ENCODE measurements around the gene MBOAT2. TPM values are rescaled to one million over a fixed set of nuclear protein-coding genes. Genes with fewer than 3 reads are reported as not detected.
A peak's percentile ranks its signal among the peaks of the same experiment; 100 is the strongest.

Gene MBOAT2
- total RNA-seq, 1 donor from 2014 or later: 94.7 TPM

DNA sequence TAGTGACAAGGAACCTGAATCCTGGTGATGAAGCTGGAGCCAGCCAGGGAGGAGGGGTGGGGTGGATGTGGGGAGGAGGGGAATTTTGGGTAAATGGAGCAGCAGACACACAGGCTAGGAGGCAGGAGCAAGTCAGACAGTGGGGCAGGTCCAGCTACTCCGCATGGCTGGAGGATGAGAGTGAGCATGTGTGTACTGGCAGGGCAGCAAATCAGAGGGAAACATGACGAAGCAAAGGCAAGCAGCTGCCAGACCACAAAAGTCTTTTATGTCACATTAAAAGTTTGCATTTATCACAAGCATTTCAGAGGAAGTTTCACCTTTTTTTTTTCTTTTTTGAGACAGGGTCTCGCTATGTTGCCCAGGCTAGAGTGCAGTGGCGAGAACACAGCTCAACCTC lies 154.2 kb downstream of the MBOAT2 start:
- Mint-ChIP-seq H3K27ac (ENCODE audit: unreplicated experiment) (no peak overlapping the region), H3K4me1 (ENCODE audit: unreplicated experiment) (peaks cover 27% of the 10 kb centered on the region), H3K36me3 (ENCODE audit: unreplicated experiment) (peaks cover 2% of the 10 kb centered on the region), H3K4me3 (ENCODE audit: unreplicated experiment) (no peak overlapping the region), H3K27me3 (ENCODE audit: unreplicated experiment) (no peaks in the 10 kb centered on the region), H3K9me3 (ENCODE audit: unreplicated experiment) (no peaks in the 10 kb centered on the region)
- TF ChIP-seq CTCF (IDR thresholded peaks at IDR 0.05): no peak
- DNase-seq (ENCODE audit: extremely low spot score, unreplicated experiment): peak; percentile 30

DNA sequence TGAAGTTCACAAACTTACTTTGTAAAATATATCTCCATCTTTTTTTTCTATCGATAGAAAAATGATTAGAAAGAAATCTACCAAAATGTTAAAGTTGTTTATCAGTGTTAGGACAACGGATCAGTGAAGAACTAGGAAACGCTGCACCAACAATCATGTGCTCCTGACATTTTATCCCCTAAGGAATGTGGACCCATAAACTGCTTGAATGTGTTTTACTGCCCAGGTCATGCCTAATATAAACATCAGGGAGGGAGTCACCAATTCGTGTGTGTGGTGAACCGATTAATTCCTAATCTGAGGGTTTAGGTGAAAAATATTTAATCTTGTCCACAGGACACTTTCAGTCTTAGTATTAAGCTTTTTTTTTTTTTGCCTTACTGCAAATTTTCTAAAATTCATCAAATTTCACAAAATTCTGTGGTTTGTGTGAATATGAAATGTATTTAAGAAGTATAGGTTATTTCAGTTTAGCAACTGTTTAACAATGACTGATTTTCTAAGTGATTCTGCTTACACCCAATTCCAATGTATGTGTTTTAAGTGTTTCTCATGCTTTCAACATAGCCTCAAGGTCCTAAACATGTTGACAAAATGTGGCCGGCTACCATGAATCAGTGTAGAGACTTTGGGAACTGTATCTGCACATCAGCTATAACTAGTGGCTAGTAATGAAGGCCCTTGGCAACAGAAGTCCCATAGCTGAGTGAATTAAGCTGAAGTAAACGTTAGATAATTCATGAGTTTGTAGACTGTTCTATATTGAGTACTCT lies 155.0 kb downstream of the MBOAT2 start:
- Mint-ChIP-seq H3K4me1 (ENCODE audit: unreplicated experiment) (peaks cover 26% of the 10 kb centered on the region), H3K27ac (ENCODE audit: unreplicated experiment) (no peak overlapping the region), H3K9me3 (ENCODE audit: unreplicated experiment) (no peaks in the 10 kb centered on the region), H3K36me3 (ENCODE audit: unreplicated experiment) (peaks cover 2% of the 10 kb centered on the region), H3K4me3 (ENCODE audit: unreplicated experiment) (no peak overlapping the region), H3K27me3 (ENCODE audit: unreplicated experiment) (no peaks in the 10 kb centered on the region)
- DNase-seq (ENCODE audit: extremely low spot score, unreplicated experiment): no peak
- no peak for TF ChIP-seq CTCF (IDR thresholded peaks at IDR 0.05)

- Mint-ChIP-seq H3K4me1 (ENCODE audit: unreplicated experiment) (peaks cover 15% of the 10 kb centered on the region), H3K9me3 (ENCODE audit: unreplicated experiment) (no peaks in the 10 kb centered on the region), H3K4me3 (ENCODE audit: unreplicated experiment) (no peak overlapping the region), H3K36me3 (ENCODE audit: unreplicated experiment) (peaks cover 2% of the 10 kb centered on the region), H3K27ac (ENCODE audit: unreplicated experiment) (no peak overlapping the region), H3K27me3 (ENCODE audit: unreplicated experiment) (no peaks in the 10 kb centered on the region)
- DNase-seq (ENCODE audit: extremely low spot score, unreplicated experiment): no peak
- no peak for TF ChIP-seq CTCF (IDR thresholded peaks at IDR 0.05)
Measured at GRCh38 chr2:8847400-8847799, 156.1 kb downstream of the MBOAT2 start.

DNA sequence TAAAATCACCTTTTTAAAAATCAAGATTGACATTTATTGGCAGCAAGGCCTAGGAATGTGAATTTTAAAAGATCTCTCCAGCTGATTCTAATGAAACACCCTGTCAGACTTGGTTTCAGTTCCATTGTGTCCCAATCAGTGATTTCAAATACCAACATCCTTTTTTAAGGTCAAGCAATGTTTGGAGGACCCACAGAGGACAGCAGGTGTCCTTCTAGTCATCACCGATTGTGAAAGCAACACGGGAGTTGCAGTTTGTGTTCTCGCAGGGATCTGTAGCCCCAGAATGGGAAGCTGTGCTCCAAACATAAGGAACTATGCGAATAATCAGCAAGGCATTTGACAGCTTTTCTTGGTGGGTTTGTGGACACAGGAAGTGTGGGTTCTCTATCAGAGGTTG lies 161.6 kb downstream of the MBOAT2 start:
- H3K4me3 Mint-ChIP-seq (ENCODE audit: unreplicated experiment): no peak overlapping the region
- no peak for TF ChIP-seq CTCF (IDR thresholded peaks at IDR 0.05)
- peaks cover 5% of the 10 kb centered on the region for H3K4me1 Mint-ChIP-seq (ENCODE audit: unreplicated experiment)
- no peak for DNase-seq (ENCODE audit: extremely low spot score, unreplicated experiment)
- no peaks in the 10 kb centered on the region for H3K9me3 Mint-ChIP-seq (ENCODE audit: unreplicated experiment)
- no peaks in the 10 kb centered on the region for H3K27me3 Mint-ChIP-seq (ENCODE audit: unreplicated experiment)
- H3K27ac Mint-ChIP-seq (ENCODE audit: unreplicated experiment): no peak overlapping the region
- no peaks in the 10 kb centered on the region for H3K36me3 Mint-ChIP-seq (ENCODE audit: unreplicated experiment)

- Mint-ChIP-seq H3K9me3 (ENCODE audit: unreplicated experiment) (no peaks in the 10 kb centered on the region), H3K4me3 (ENCODE audit: unreplicated experiment) (no peak overlapping the region), H3K4me1 (ENCODE audit: unreplicated experiment) (peaks cover 14% of the 10 kb centered on the region), H3K27ac (ENCODE audit: unreplicated experiment) (no peak overlapping the region), H3K27me3 (ENCODE audit: unreplicated experiment) (no peaks in the 10 kb centered on the region), H3K36me3 (ENCODE audit: unreplicated experiment) (no peaks in the 10 kb centered on the region)
- TF ChIP-seq CTCF (IDR thresholded peaks at IDR 0.05): no peak
- DNase-seq (ENCODE audit: extremely low spot score, unreplicated experiment): no peak
Measured at GRCh38 chr2:8840475-8841091, 162.9 kb downstream of the MBOAT2 start.
